HG03571 (cell line): ENCODE results near the gene PRKAB2.
"Not testable (repeated sequence)": the region's sequence is repeated elsewhere in the genome, so short reads cannot be mapped to it uniquely, and the experiment has no call there.

Source experiments
- ATAC-seq: cut with Tn5 transposase; IDR thresholded peaks from one replicate; pipeline ENCODE4 v1.9.1; 2021; ENCODE audit not compliant: unreplicated experiment

PRKAB2 gene

GRCh38 chr1:147177611-147178380 is 5.5 kb upstream of the PRKAB2 start:
- ATAC-seq = no peak

- ATAC-seq = no peak
Measured at GRCh38 chr1:147171399-147172167, 687 bp downstream of the PRKAB2 start.

GRCh38 chr1:147169840-147170674 is 2.2 kb downstream of the PRKAB2 start:
- ATAC-seq = no peak

- no peak for ATAC-seq
Measured at GRCh38 chr1:147169171-147169570, 3.1 kb downstream of the PRKAB2 start.

- no peak for ATAC-seq
Measured at GRCh38 chr1:147168626-147169058, 3.6 kb downstream of the PRKAB2 start.

- ATAC-seq = no peak
Measured at GRCh38 chr1:147167365-147167764, 4.9 kb downstream of the PRKAB2 start.

- ATAC-seq = no peak
Measured at GRCh38 chr1:147163019-147163418, 9.3 kb downstream of the PRKAB2 start.

GRCh38 chr1:147162093-147162492 is 10.2 kb downstream of the PRKAB2 start:
- ATAC-seq = no peak

GRCh38 chr1:147157116-147157515 is 15.2 kb downstream of the PRKAB2 start:
- not testable (repeated sequence) for ATAC-seq

- no peak for ATAC-seq
Measured at GRCh38 chr1:147156642-147157041, 15.6 kb downstream of the PRKAB2 start.

- ATAC-seq = no peak
Measured at GRCh38 chr1:147152772-147153171, 19.5 kb downstream of the PRKAB2 start.

GRCh38 chr1:147151244-147151643 is 21.0 kb downstream of the PRKAB2 start:
- no peak for ATAC-seq

- ATAC-seq = no peak
Measured at GRCh38 chr1:147142886-147143285, 29.4 kb downstream of the PRKAB2 start.

GRCh38 chr1:147130721-147131120 is 41.5 kb downstream of the PRKAB2 start:
- not testable (repeated sequence) for ATAC-seq

GRCh38 chr1:147129116-147129873 is 43.0 kb downstream of the PRKAB2 start:
- ATAC-seq = no peak

- ATAC-seq = no peak
Measured at GRCh38 chr1:147124266-147124665, 48.0 kb downstream of the PRKAB2 start.

- no peak for ATAC-seq
Measured at GRCh38 chr1:147117109-147117508, 55.2 kb downstream of the PRKAB2 start.

- ATAC-seq = no peak
Measured at GRCh38 chr1:147115496-147115895, 56.8 kb downstream of the PRKAB2 start.

- not testable (repeated sequence) for ATAC-seq
Measured at GRCh38 chr1:147115079-147115478, 57.2 kb downstream of the PRKAB2 start.

- ATAC-seq = not testable (repeated sequence)
Measured at GRCh38 chr1:147114353-147114752, 57.9 kb downstream of the PRKAB2 start.
